K562 (cell line): Measurements from ENCODE around the gene RBM19. TPM values are rescaled to one million over a fixed set of nuclear protein-coding genes. Genes with fewer than 3 reads are reported as not detected.
A peak's percentile ranks its signal among the peaks of the same experiment; 100 is the strongest.

Experiments
- CLOCK ChIP-seq: fragments of 250-450 bp; sonication (Bioruptor Pico); IDR thresholded peaks from 2 replicates; pipeline ENCODE4 v1.4.0; 2020; ENCODE audit warnings: mild to moderate bottlenecking, moderate library complexity, borderline replicate concordance
- DNMT1 ChIP-seq: fragments of 450-650 bp; IDR thresholded peaks from 2 replicates; pipeline ENCODE4 v1.6.1; 2016; ENCODE audit warnings: antibody characterized with exemption, mild to moderate bottlenecking
- ETV1 ChIP-seq: fragments of 450-650 bp; conservative IDR thresholded peaks from 2 replicates; pipeline ENCODE4 v1.6.1; 2016; ENCODE audit warnings: missing genetic modification characterization, control low read depth, low read depth, missing compliant biosample characterization
- EZH2 ChIP-seq: IDR thresholded peaks from 2 replicates; pipeline ENCODE4 v1.6.1; 2012; ENCODE audit warnings: low read depth, mild to moderate bottlenecking, inconsistent platforms, low read length, borderline replicate concordance
- GABPB2 ChIP-seq: fragments of 250-450 bp; sonication (Bioruptor Pico); conservative IDR thresholded peaks from 2 replicates; pipeline ENCODE4 v1.5.1; 2021; ENCODE audit warnings: mild to moderate bottlenecking
- GMEB1 ChIP-seq: fragments of 250-450 bp; sonication (Bioruptor Pico); IDR thresholded peaks from 2 replicates; pipeline ENCODE4 v1.4.0; 2020; ENCODE audit warnings: mild to moderate bottlenecking
- GTF2A2 ChIP-seq: IDR thresholded peaks from 2 replicates; pipeline ENCODE4 v1.6.1; 2016; ENCODE audit warnings: mild to moderate bottlenecking, missing genetic modification characterization, missing compliant biosample characterization
- GTF2E2 ChIP-seq: fragments of 200-800 bp; sonication (Bioruptor generic); IDR thresholded peaks from 2 replicates; pipeline ENCODE4 v1.6.1; 2016; ENCODE audit warnings: missing genetic modification characterization, missing compliant biosample characterization
- KAT8 ChIP-seq: fragments of 450-650 bp; IDR thresholded peaks from 2 replicates; pipeline ENCODE4 v1.6.1; 2016; ENCODE audit warnings: low read depth, mild to moderate bottlenecking
- MED1 ChIP-seq: sonication (generic); formaldehyde crosslinking; IDR thresholded peaks from 2 replicates; pipeline ENCODE4 v1.8.1; 2023; ENCODE audit warnings: missing genetic modification reagents, borderline replicate concordance
- NCOA2 ChIP-seq, 2 experiments: fragments of 450-650 bp; IDR thresholded peaks; 2 replicates each; pipeline ENCODE4 v1.6.1; 2018; ENCODE audit warnings: mild to moderate bottlenecking in 2 of 2, moderate library complexity in 1 of 2; ENCODE audit not compliant: partially characterized antibody in 2 of 2
- PCBP2 ChIP-seq: fragments of 200-400 bp; formaldehyde crosslinking; IDR thresholded peaks from 2 replicates; pipeline ENCODE4 v1.6.1; 2018; ENCODE audit warnings: low read length, low read depth, mild to moderate bottlenecking, moderate library complexity; ENCODE audit not compliant: poor library complexity, severe bottlenecking
- RBM15 ChIP-seq: fragments of 200-400 bp; formaldehyde crosslinking; IDR thresholded peaks from 2 replicates; pipeline ENCODE4 v1.6.1; 2018; ENCODE audit warnings: mild to moderate bottlenecking, low read length, moderate library complexity; ENCODE audit not compliant: insufficient read depth
- RFX1 ChIP-seq: fragments of 450-650 bp; IDR thresholded peaks from 2 replicates; pipeline ENCODE4 v1.6.1; 2016; ENCODE audit warnings: mild to moderate bottlenecking, moderate library complexity
- RNF219 ChIP-seq: fragments of 250-450 bp; sonication (Bioruptor Pico); IDR thresholded peaks from 2 replicates; pipeline ENCODE4 v1.5.0; 2022; ENCODE audit warnings: mild to moderate bottlenecking
- ZFP36 ChIP-seq: fragments of 150-350 bp; IDR thresholded peaks from 2 replicates; pipeline ENCODE4 v1.6.1; 2018; ENCODE audit warnings: low read length, low read depth; ENCODE audit not compliant: partially characterized antibody
- ZNF639 ChIP-seq, 2 experiments: fragments of 200-800 bp in 1 of 2; sonication (Bioruptor generic) in 1 of 2; sonication (generic) in 1 of 2; formaldehyde crosslinking in 1 of 2; IDR thresholded peaks in 1 of 2; conservative IDR thresholded peaks in 1 of 2; 2 replicates each; pipeline versions ENCODE4 v1.5.0 to v1.6.1; 2016 to 2020; ENCODE audit warnings: missing compliant biosample characterization in 1 of 2, missing genetic modification characterization in 1 of 2, missing genetic modification reagents in 1 of 2
- polyA plus RNA-seq, 8 experiments: library from polyadenylated mRNA; depleted of rRNA in 4 of 8; stranded (reverse) in 5 of 8; unstranded in 3 of 8; fragments of >200 nt; fragmentation: Nextera tagmentation in 2 of 8; fragmentation: Illumina TruSeq in 1 of 8; extraction: Ambion mirVana in 2 of 8; extraction: Trizol in 1 of 8; gene quantifications; 2 replicates each; pipeline versions ENCODE4 v1.2.1 to v1.2.3, GENCODE V29; 2011 to 2014; ENCODE audit warnings: inconsistent platforms in 1 of 8, missing spikeins in 1 of 8
- total RNA-seq, 7 experiments: library from RNA; depleted of rRNA in 6 of 7; stranded (reverse); fragments of >200 nt in 6 of 7; fragmentation: Illumina TruSeq in 2 of 7; extraction: Trizol in 2 of 7; gene quantifications; 2 replicates each; pipeline versions ENCODE4 v1.2.1 to v1.2.3, GENCODE V29; 2011 to 2021; ENCODE audit warnings: low replicate concordance in 1 of 7

RBM19 gene
- total and polyA plus RNA-seq, 9 of the 15 experiments (the other 6 are each of a cell fraction or from before 2014, with no cell fraction given): 16.0 to 58.4 (median 37.9) TPM

GRCh38 chr12:113955109-113955970 is 10.8 kb downstream of the RBM19 start (continued):
- TF ChIP-seq ZNF639 (CRISPR knock-in tag; conservative IDR thresholded peaks at IDR 0.05 in 1 of 2, IDR thresholded peaks at IDR 0.05 in 1 of 2) (no peak), MED1 (no peak), DNMT1 (no peak), ETV1 (tag) (no peak), GMEB1 (CRISPR knock-in tag) (no peak), GTF2A2 (tag) (no peak), PCBP2 (no peak), ZFP36 (peak; percentile 77), EZH2 (no peak), KAT8 (no peak), NCOA2 (IDR thresholded peaks at IDR 0.05; ENCODE audit: partially characterized antibody in 2 of 2) (no peak), RNF219 (CRISPR knock-in tag) (no peak), CLOCK (CRISPR knock-in tag) (no peak), RFX1 (no peak), GABPB2 (CRISPR knock-in tag) (no peak), GTF2E2 (no peak), RBM15 (no peak)
